ENCODE data around the gene KRT5. TPM values are rescaled to one million over a fixed set of nuclear protein-coding genes. Genes with fewer than 3 reads are reported as not detected.

The KRT5 gene
- polyA plus RNA-seq, 1 of the 3 experiments (the other 2 are of a cell fraction), result not detected

GRCh38 chr12:52535574-52535973 is 15.4 kb upstream of the KRT5 start:
- Histone ChIP-seq H3K36me3 (replicated peaks in 1 of 2; ENCODE audit: control insufficient read depth in 1 of 2, insufficient read depth in 2 of 2, low read length in 1 of 2) (no peaks in the 10 kb centered on the region), H3K4me1 (ENCODE audit: control insufficient read depth in 1 of 2, insufficient read depth in 2 of 2, low read depth in 1 of 2, low read length in 1 of 2) (no peaks in the 10 kb centered on the region), H3K9ac (no peak overlapping the region), H3K4me2 (no peak overlapping the region), H3K79me2 (ENCODE audit: insufficient read depth) (no peaks in the 10 kb centered on the region), H3K27ac (ENCODE audit: low read depth in 2 of 2, low read length in 1 of 2) (no peak overlapping the region), H3K27me3 (ENCODE audit: insufficient read depth) (peaks cover 19% of the 10 kb centered on the region; the same call in 1 of the 2 replicates), H3K9me2 (no peaks in the 10 kb centered on the region), H2AFZ (ENCODE audit: low read depth) (no peak overlapping the region), H3K4me3 (ENCODE audit: low read depth in 2 of 2, low read length in 1 of 2) (no peak overlapping the region), H3K9me3 (no peaks in the 10 kb centered on the region), H3F3A (replicated peaks; ENCODE audit: insufficient read depth) (no peaks in the 10 kb centered on the region), H4K20me1 (ENCODE audit: insufficient read depth) (no peaks in the 10 kb centered on the region)
- POLR2A ChIA-PET, result no interaction called here
- DNase-seq, result no peak
- TF ChIP-seq TAF1 (IDR thresholded peaks at IDR 0.05; ENCODE audit: borderline replicate concordance, low read depth, low read length) (no peak), FOXM1 (IDR thresholded peaks at IDR 0.05; ENCODE audit: low read depth) (no peak), PBX3 (IDR thresholded peaks at IDR 0.05) (no peak), GATA2 (CRISPR knock-in tag; IDR thresholded peaks at IDR 0.05) (no peak), CHD2 (IDR thresholded peaks at IDR 0.05; ENCODE audit: low read length, partially characterized antibody) (no peak), TEAD4 (IDR thresholded peaks at IDR 0.05; ENCODE audit: borderline replicate concordance, insufficient read depth) (no peak), YY1 (IDR thresholded peaks at IDR 0.05; ENCODE audit: low read depth) (no peak), MEF2A (IDR thresholded peaks at IDR 0.05; ENCODE audit: borderline replicate concordance, low read depth) (no peak)
- TF ChIP-seq, protein P1, sequence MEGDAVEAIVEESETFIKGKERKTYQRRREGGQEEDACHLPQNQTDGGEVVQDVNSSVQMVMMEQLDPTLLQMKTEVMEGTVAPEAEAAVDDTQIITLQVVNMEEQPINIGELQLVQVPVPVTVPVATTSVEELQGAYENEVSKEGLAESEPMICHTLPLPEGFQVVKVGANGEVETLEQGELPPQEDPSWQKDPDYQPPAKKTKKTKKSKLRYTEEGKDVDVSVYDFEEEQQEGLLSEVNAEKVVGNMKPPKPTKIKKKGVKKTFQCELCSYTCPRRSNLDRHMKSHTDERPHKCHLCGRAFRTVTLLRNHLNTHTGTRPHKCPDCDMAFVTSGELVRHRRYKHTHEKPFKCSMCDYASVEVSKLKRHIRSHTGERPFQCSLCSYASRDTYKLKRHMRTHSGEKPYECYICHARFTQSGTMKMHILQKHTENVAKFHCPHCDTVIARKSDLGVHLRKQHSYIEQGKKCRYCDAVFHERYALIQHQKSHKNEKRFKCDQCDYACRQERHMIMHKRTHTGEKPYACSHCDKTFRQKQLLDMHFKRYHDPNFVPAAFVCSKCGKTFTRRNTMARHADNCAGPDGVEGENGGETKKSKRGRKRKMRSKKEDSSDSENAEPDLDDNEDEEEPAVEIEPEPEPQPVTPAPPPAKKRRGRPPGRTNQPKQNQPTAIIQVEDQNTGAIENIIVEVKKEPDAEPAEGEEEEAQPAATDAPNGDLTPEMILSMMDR (IDR thresholded peaks at IDR 0.05), result no peak
- CTCF ChIA-PET, result no interaction called here
- 0% methylated on average over 1 of the region's 1 CpG for WGBS (ENCODE audit: low lambda C conversion rate)

DNA sequence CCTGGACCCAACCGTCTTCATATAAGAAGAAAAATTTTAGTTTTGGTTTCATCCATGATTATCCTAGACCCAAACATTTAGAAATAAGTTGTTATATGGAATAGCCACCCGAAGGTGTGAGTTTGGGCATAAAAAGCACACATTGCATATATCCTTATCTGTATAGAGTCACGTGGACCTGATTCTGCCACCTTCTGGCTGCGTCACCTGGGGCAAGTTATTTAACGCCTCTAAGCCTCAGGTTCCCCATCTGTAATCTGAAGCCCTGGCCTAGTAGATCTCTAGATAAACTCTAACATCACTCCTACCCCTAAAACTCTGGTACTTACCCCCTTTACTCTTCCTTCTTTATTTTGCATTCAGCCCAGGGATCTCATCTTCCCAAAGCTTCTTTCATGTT is 14.3 kb upstream of the KRT5 start:
- Histone ChIP-seq H3K27ac (ENCODE audit: low read depth in 2 of 2, low read length in 1 of 2) (no peak overlapping the region), H3K4me3 (ENCODE audit: low read depth in 2 of 2, low read length in 1 of 2) (no peak overlapping the region), H4K20me1 (ENCODE audit: insufficient read depth) (no peaks in the 10 kb centered on the region), H3K9ac (no peak overlapping the region), H3K9me3 (no peaks in the 10 kb centered on the region), H3K79me2 (ENCODE audit: insufficient read depth) (no peaks in the 10 kb centered on the region), H3K36me3 (replicated peaks in 1 of 2; ENCODE audit: control insufficient read depth in 1 of 2, insufficient read depth in 2 of 2, low read length in 1 of 2) (no peaks in the 10 kb centered on the region), H3K4me2 (no peak overlapping the region), H3K4me1 (ENCODE audit: control insufficient read depth in 1 of 2, insufficient read depth in 2 of 2, low read depth in 1 of 2, low read length in 1 of 2) (no peaks in the 10 kb centered on the region), H3K9me2 (no peaks in the 10 kb centered on the region), H2AFZ (ENCODE audit: low read depth) (no peak overlapping the region), H3F3A (replicated peaks; ENCODE audit: insufficient read depth) (no peaks in the 10 kb centered on the region), H3K27me3 (ENCODE audit: insufficient read depth) (peaks cover 28% of the 10 kb centered on the region; the same call in 1 of the 2 replicates)
- ChIA-PET CTCF (no interaction called here), POLR2A (no interaction called here)
- TF ChIP-seq SIN3A (IDR thresholded peaks at IDR 0.05; ENCODE audit: borderline replicate concordance, low read depth, low read length), result no peak
- no peak for TF ChIP-seq GABPA (IDR thresholded peaks at IDR 0.05; ENCODE audit: low read depth)
- peak; percentile 27; the same call in 1 of the 2 replicates for TF ChIP-seq USF1 (IDR thresholded peaks at IDR 0.05; ENCODE audit: borderline replicate concordance, low read depth)
- DNase-seq, result no peak
- 41% methylated on average over 5 of the region's 5 CpGs for WGBS (ENCODE audit: low lambda C conversion rate)

All from SK-N-SH (cell line).